Hepatocyte (in vitro differentiated cells): ENCODE measurements around the gene FILIP1L. TPM values are rescaled to one million over a fixed set of nuclear protein-coding genes. Genes with fewer than 3 reads are reported as not detected.

Source experiments
- DNase-seq: peaks from one replicate; pipeline ENCODE4 v3.0.0-alpha.2; 2016; ENCODE audit warnings: low spot score
- H2AFZ ChIP-seq: fragments of 200-600 bp; sonication (generic); 2 replicates; pipeline ENCODE4 v1.6.0; 2016; ENCODE audit warnings: antibody characterized with exemption, mild to moderate bottlenecking
- H3K27ac ChIP-seq: fragments of 200-600 bp; sonication (generic); 2 replicates; pipeline ENCODE4 v1.5.1; 2016; ENCODE audit warnings: mild to moderate bottlenecking
- H3K27me3 ChIP-seq: fragments of 200-600 bp; sonication (generic); 2 replicates; pipeline ENCODE4 v1.6.1; 2016
- H3K36me3 ChIP-seq: fragments of 200-600 bp; sonication (generic); replicated peaks from 2 replicates; pipeline ENCODE4 v1.5.1; 2016; ENCODE audit warnings: low read depth; ENCODE audit not compliant: insufficient read depth
- H3K4me1 ChIP-seq: fragments of 200-600 bp; sonication (generic); 2 replicates; pipeline ENCODE4 v1.5.1; 2016; ENCODE audit warnings: mild to moderate bottlenecking, moderate library complexity; ENCODE audit not compliant: insufficient read depth
- H3K4me2 ChIP-seq: fragments of 200-600 bp; sonication (generic); 2 replicates; pipeline ENCODE4 v1.6.0; 2016
- H3K4me3 ChIP-seq: fragments of 200-600 bp; sonication (generic); 2 replicates; pipeline ENCODE4 v1.5.1; 2016; ENCODE audit warnings: mild to moderate bottlenecking
- H3K79me2 ChIP-seq: fragments of 200-600 bp; sonication (generic); 2 replicates; pipeline ENCODE4 v1.6.0; 2017; ENCODE audit warnings: mild to moderate bottlenecking
- H3K9me2 ChIP-seq: fragments of 200-600 bp; sonication (generic); replicated peaks from 2 replicates; pipeline ENCODE4 v1.6.0; 2017; ENCODE audit warnings: mild to moderate bottlenecking; ENCODE audit not compliant: insufficient read depth
- H3K9me3 ChIP-seq: fragments of 200-600 bp; sonication (generic); 2 replicates; pipeline ENCODE4 v1.5.1; 2016; ENCODE audit warnings: low read depth, mild to moderate bottlenecking
- H4K20me1 ChIP-seq: fragments of 200-600 bp; sonication (generic); 2 replicates; pipeline ENCODE4 v1.6.0; 2016; ENCODE audit warnings: mild to moderate bottlenecking; ENCODE audit not compliant: insufficient read depth, poor library complexity, severe bottlenecking
- EZH2 ChIP-seq: fragments of 200-600 bp; sonication (generic); IDR thresholded peaks from 2 replicates; pipeline ENCODE4 v1.6.1; 2016; ENCODE audit warnings: antibody characterized with exemption, mild to moderate bottlenecking, borderline replicate concordance
- EZH2phosphoT487 ChIP-seq: fragments of 200-600 bp; sonication (generic); IDR thresholded peaks from one replicate; pipeline ENCODE4 v1.6.1; 2018; ENCODE audit warnings: antibody characterized with exemption, mild to moderate bottlenecking, low read depth, moderate library complexity; ENCODE audit not compliant: unreplicated experiment, severe bottlenecking
- WGBS: methylation state at CpG from one replicate; pipeline ENCODE4 v1.1.6; 2016; ENCODE audit warnings: low lambda C conversion rate; ENCODE audit errors: missing lambda C conversion rate; 5-methylcytosine and 5-hydroxymethylcytosine counted together
- polyA plus RNA-seq: library from polyadenylated mRNA; unstranded; fragments of >200 nt; fragmentation: Nextera tagmentation; extraction: Ambion mirVana; gene quantifications from 2 replicates; pipeline ENCODE4 v1.2.1, GENCODE V29; 2016
- total RNA-seq: library from RNA; depleted of rRNA; stranded (reverse); fragments of >200 nt; gene quantifications from 2 replicates; pipeline ENCODE4 v1.2.3, GENCODE V29; 2014
- TF ChIP-seq, protein P1 (sequence below): fragments of 200-600 bp; sonication (generic); IDR thresholded peaks from 2 replicates; pipeline ENCODE4 v1.5.1; 2016; ENCODE audit warnings: antibody characterized with exemption, mild to moderate bottlenecking; ENCODE audit not compliant: poor library complexity

The FILIP1L gene
- total and polyA plus RNA-seq, 2 experiments from 2014 or later = 48.2 to 49.4 TPM

DNA sequence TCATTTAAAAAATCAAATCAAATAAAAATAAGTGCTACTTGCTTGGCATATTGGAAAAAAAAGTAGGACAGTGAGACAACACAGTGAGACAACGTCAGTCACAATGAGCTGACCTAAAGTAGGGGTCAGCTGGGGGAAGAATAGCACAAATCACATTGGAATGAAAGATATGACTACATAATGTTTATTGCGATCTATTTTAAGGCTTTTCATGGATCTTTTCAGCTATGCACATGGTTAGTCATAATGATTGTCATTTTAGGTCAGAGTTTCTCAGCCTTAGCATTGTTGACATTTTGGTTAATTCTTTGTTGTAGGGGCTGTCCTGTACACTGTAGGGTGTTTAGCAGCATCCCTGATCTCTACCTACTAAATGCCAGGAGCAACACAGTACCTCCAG lies 252.1 kb downstream of the FILIP1L start:
- no peak for DNase-seq
- no peaks in the 10 kb centered on the region for H3K9me3 ChIP-seq
- H3K4me1 ChIP-seq = peaks cover 18% of the 10 kb centered on the region
- no peaks in the 10 kb centered on the region for H3K27me3 ChIP-seq
- H3K36me3 ChIP-seq = no peaks in the 10 kb centered on the region
- H2AFZ ChIP-seq = no peak overlapping the region
- WGBS = 84% methylated on average over 2 of the region's 2 CpGs
- peaks cover 92% of the 10 kb centered on the region for H3K79me2 ChIP-seq
- no peak overlapping the region for H3K4me3 ChIP-seq
- TF ChIP-seq EZH2 (no peak), EZH2phosphoT487 (no peak)
- TF ChIP-seq, protein P1, sequence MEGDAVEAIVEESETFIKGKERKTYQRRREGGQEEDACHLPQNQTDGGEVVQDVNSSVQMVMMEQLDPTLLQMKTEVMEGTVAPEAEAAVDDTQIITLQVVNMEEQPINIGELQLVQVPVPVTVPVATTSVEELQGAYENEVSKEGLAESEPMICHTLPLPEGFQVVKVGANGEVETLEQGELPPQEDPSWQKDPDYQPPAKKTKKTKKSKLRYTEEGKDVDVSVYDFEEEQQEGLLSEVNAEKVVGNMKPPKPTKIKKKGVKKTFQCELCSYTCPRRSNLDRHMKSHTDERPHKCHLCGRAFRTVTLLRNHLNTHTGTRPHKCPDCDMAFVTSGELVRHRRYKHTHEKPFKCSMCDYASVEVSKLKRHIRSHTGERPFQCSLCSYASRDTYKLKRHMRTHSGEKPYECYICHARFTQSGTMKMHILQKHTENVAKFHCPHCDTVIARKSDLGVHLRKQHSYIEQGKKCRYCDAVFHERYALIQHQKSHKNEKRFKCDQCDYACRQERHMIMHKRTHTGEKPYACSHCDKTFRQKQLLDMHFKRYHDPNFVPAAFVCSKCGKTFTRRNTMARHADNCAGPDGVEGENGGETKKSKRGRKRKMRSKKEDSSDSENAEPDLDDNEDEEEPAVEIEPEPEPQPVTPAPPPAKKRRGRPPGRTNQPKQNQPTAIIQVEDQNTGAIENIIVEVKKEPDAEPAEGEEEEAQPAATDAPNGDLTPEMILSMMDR = no peak
- peaks cover 11% of the 10 kb centered on the region for H4K20me1 ChIP-seq
- H3K27ac ChIP-seq = peak overlapping the region; percentile 69
- no peak overlapping the region for H3K4me2 ChIP-seq
- no peaks in the 10 kb centered on the region for H3K9me2 ChIP-seq

DNA sequence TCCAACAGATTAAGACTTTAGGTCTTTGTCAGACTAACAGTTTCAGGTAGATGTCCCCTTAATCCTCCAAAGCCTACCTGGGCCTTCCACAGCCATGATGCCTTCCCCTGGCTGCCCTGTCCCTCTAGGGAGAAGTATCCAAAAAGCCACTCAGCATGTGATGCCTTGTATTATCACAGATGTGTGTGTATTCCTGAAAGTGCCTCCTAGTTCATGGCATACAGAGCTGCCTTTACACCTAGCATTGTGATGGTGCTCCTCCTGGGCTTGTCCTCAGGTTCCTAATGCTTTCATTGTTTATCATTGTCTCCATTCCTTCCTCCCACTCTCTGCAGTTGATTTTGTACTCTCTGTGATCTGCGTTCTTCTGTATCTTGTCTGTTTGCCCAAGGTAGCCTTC lies 253.1 kb downstream of the FILIP1L start:
- 60% methylated on average over 1 of the region's 1 CpG for whole genome bisulfite sequencing
- Histone ChIP-seq H3K27me3 (no peaks in the 10 kb centered on the region), H3K4me2 (no peak overlapping the region), H3K4me1 (peaks cover 12% of the 10 kb centered on the region), H3K36me3 (no peaks in the 10 kb centered on the region), H3K9me3 (no peaks in the 10 kb centered on the region), H2AFZ (no peak overlapping the region), H4K20me1 (peaks cover 6% of the 10 kb centered on the region), H3K79me2 (peaks cover 92% of the 10 kb centered on the region), H3K4me3 (no peak overlapping the region), H3K27ac (peak overlapping the region; percentile 69), H3K9me2 (no peaks in the 10 kb centered on the region)
- DNase-seq = no peak
- no peak for TF ChIP-seq EZH2
- TF ChIP-seq, protein P1 = no peak
- TF ChIP-seq EZH2phosphoT487 = no peak

DNA sequence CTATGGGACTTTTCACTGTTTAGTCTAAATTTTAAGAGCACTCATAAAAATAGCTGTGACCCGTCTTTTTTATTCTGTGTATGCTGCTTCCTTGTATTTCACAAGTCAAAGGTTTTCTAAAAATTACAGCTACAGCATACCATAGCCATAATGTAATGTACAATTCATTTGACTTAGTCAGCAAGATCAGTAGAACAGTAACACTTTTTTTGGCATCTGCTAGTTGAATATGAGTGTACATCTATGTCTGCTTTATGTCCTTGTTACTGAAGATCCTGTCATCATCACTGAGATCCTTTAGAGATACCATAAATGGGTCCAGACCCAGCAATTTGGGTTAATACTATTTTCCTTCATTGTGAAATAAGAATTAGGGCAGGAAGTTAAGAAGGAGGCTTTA lies 254.5 kb downstream of the FILIP1L start:
- H3K4me1 ChIP-seq = peaks cover 6% of the 10 kb centered on the region
- H3K27ac ChIP-seq = peak overlapping the region; percentile 77
- no peaks in the 10 kb centered on the region for H3K27me3 ChIP-seq
- H4K20me1 ChIP-seq = no peaks in the 10 kb centered on the region
- no peaks in the 10 kb centered on the region for H3K9me2 ChIP-seq
- H3K4me2 ChIP-seq = no peak overlapping the region
- WGBS = 27% methylated on average over 1 of the region's 1 CpG
- peak; percentile 41 for DNase-seq
- no peak overlapping the region for H3K4me3 ChIP-seq
- no peaks in the 10 kb centered on the region for H3K9me3 ChIP-seq
- peaks cover 92% of the 10 kb centered on the region for H3K79me2 ChIP-seq
- H2AFZ ChIP-seq = no peak overlapping the region
- TF ChIP-seq EZH2 = no peak
- no peak for TF ChIP-seq EZH2phosphoT487
- TF ChIP-seq, protein P1 = no peak
- H3K36me3 ChIP-seq = no peaks in the 10 kb centered on the region

DNA sequence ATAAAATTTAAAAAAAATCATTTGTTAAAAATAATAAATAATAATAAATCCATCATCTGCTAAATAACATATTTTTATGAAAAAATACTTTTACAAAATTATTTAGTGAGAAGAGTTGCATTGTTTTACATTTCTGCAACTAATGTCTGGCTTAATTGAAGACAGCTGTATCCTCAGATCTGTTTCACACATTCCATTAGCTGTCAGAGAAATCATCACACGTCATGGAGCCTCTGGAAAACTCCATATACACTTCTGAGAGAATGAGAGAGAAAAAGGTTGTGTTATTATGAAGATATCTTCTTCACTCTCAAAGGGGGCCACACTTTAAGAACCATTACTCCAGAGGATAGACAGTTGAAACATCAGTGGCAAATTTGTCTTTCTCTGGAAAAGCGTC lies 255.8 kb downstream of the FILIP1L start:
- H3K27me3 ChIP-seq = no peaks in the 10 kb centered on the region
- H3K79me2 ChIP-seq = peaks cover 92% of the 10 kb centered on the region
- no peak overlapping the region for H3K4me3 ChIP-seq
- no peaks in the 10 kb centered on the region for H3K9me3 ChIP-seq
- H3K9me2 ChIP-seq = no peaks in the 10 kb centered on the region
- no peak for DNase-seq
- H3K27ac ChIP-seq = peak overlapping the region; percentile 77
- no peak overlapping the region for H2AFZ ChIP-seq
- no peaks in the 10 kb centered on the region for H3K36me3 ChIP-seq
- H3K4me1 ChIP-seq = peaks cover 6% of the 10 kb centered on the region
- no peak for TF ChIP-seq EZH2
- TF ChIP-seq EZH2phosphoT487 = no peak
- TF ChIP-seq, protein P1 = no peak
- H3K4me2 ChIP-seq = no peak overlapping the region
- no peaks in the 10 kb centered on the region for H4K20me1 ChIP-seq
- 89% methylated on average over 2 of the region's 2 CpGs for WGBS
